ENCODE measurements around the gene TET2.

DNA sequence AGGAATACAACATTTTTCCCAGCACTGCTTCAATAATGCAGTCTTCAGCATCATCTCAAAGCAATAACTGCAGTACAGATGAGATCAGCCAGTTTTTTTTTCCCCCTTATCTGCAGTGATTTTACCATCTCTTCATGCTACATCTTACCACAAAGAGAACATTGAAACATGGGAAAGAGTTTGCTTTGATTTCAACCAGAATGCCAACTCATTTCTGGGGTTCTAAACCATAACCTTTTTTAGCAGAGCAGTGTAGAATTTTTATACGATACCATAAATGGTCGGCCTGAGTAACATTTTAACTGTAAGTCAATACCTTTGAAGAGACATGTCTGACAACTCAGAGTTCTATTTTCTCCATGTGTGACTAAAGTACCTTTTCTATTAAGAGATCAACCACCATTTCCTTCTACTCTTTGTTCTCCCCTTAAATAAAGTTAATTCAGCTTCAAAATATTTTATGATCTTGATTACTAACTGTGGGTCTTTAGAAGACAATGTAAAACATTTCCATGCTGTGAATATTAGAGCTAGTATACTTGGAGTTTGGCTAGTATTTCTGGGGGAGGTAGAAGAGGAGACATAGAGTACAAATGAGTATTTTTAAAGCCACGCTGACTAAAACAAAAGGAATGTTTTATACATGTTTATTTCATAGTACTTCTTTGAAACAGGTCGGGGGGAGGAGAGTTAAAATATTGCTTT lies 69.1 kb downstream of the TET2 start:
- TF ChIP-seq CTCF (conservative IDR thresholded peaks at IDR 0.05), result no peak
- TF ChIP-seq ZFX (IDR thresholded peaks at IDR 0.05), result no peak

Data from C4-2B (cell line).